HG02840 (cell line): ENCODE measurements around the gene CREB5.

ENCODE experiments used
- ATAC-seq: cut with Tn5 transposase; IDR thresholded peaks from one replicate; pipeline ENCODE4 v1.9.1; 2021; ENCODE audit warnings: mild to moderate bottlenecking, moderate library complexity, moderate number of reproducible peaks; ENCODE audit not compliant: unreplicated experiment, low FRiP score

The CREB5 gene

GRCh38 chr7:28661826-28662595 is 249.7 kb downstream of the CREB5 start:
- no peak for ATAC-seq

GRCh38 chr7:28666154-28666553 is 253.8 kb downstream of the CREB5 start:
- ATAC-seq = no peak

GRCh38 chr7:28668085-28668484 is 255.8 kb downstream of the CREB5 start:
- ATAC-seq = no peak

GRCh38 chr7:28669330-28669729 is 257.0 kb downstream of the CREB5 start:
- ATAC-seq = no peak

GRCh38 chr7:28671526-28671925 is 259.2 kb downstream of the CREB5 start:
- no peak for ATAC-seq

GRCh38 chr7:28672397-28672797 is 260.1 kb downstream of the CREB5 start:
- ATAC-seq = no peak

GRCh38 chr7:28674359-28674782 is 262.1 kb downstream of the CREB5 start:
- ATAC-seq = no peak

- ATAC-seq = no peak
These were observed 263.1 kb downstream of the CREB5 start for GRCh38 chr7:28675429-28675828.

GRCh38 chr7:28677668-28678067 is 265.4 kb downstream of the CREB5 start:
- no peak for ATAC-seq

GRCh38 chr7:28678431-28678965 is 266.2 kb downstream of the CREB5 start:
- ATAC-seq = no peak

- ATAC-seq = no peak
These were observed 269.5 kb downstream of the CREB5 start for GRCh38 chr7:28681693-28682310.

GRCh38 chr7:28682801-28683200 is 270.5 kb downstream of the CREB5 start:
- ATAC-seq = no peak

GRCh38 chr7:28684650-28685241 is 272.4 kb downstream of the CREB5 start:
- ATAC-seq = no peak

GRCh38 chr7:28685242-28685643 is 272.9 kb downstream of the CREB5 start:
- no peak for ATAC-seq

GRCh38 chr7:28685644-28686417 is 273.5 kb downstream of the CREB5 start:
- no peak for ATAC-seq

GRCh38 chr7:28686418-28686800 is 274.1 kb downstream of the CREB5 start:
- ATAC-seq = no peak

- no peak for ATAC-seq
These were observed 275.2 kb downstream of the CREB5 start for GRCh38 chr7:28687537-28687936.

GRCh38 chr7:28688174-28688573 is 275.9 kb downstream of the CREB5 start:
- no peak for ATAC-seq

- ATAC-seq = no peak
These were observed 276.3 kb downstream of the CREB5 start for GRCh38 chr7:28688651-28689050.
